H1 (cell line): Measurements from ENCODE around the gene SOCS4. TPM values are rescaled to one million over a fixed set of nuclear protein-coding genes. Genes with fewer than 3 reads are reported as not detected.

ENCODE experiments used
- CTCF ChIA-PET: fragments of 300-600 bp; sonication (Branson Sonifier 250); formaldehyde crosslinking; loops from one replicate; lab custom pipeline; 2021; ENCODE audit not compliant: partially characterized antibody; lab: Charles Lee
- POLR2A ChIA-PET: fragments of 300-600 bp; sonication (Branson Sonifier 250); formaldehyde crosslinking; loops from one replicate; lab custom pipeline; 2021; ENCODE audit warnings: inconsistent platforms; ENCODE audit not compliant: partially characterized antibody; lab: Charles Lee
- DNase-seq, 2 experiments: peaks; one replicate each; pipeline versions ENCODE4 v3.0.0 to v3.0.0-alpha.2; 2010 to 2022; ENCODE audit warnings: low spot score in 2 of 2, low read depth in 1 of 2, mixed read lengths in 1 of 2
- FAIRE-seq: peaks from 2 replicates; lab custom pipeline; 2011; peaks lifted over from hg19 to GRCh38; lab: Jason Lieb, UNC
- H2AFZ ChIP-seq: 2 replicates; pipeline ENCODE4 v1.8.1; 2012; ENCODE audit warnings: low read length, inconsistent platforms
- H2AK5ac ChIP-seq: 2 replicates; pipeline ENCODE4 v1.6.1; 2013; ENCODE audit warnings: low read depth, low read length
- H2BK120ac ChIP-seq: replicated peaks from 2 replicates; pipeline ENCODE3; 2013; ENCODE audit warnings: low read depth, low read length, inconsistent platforms
- H2BK12ac ChIP-seq: 2 replicates; pipeline ENCODE4 v1.6.1; 2013; ENCODE audit warnings: low read depth, low read length
- H2BK15ac ChIP-seq: 2 replicates; pipeline ENCODE4 v1.6.1; 2013; ENCODE audit warnings: low read length
- H2BK20ac ChIP-seq: 2 replicates; pipeline ENCODE4 v1.6.1; 2013; ENCODE audit warnings: low read length
- H2BK5ac ChIP-seq: 2 replicates; pipeline ENCODE4 v1.6.1; 2013; ENCODE audit warnings: low read depth, low read length
- H3K14ac ChIP-seq: 2 replicates; pipeline ENCODE4 v1.6.1; 2013; ENCODE audit warnings: inconsistent platforms; ENCODE audit not compliant: insufficient read length
- H3K18ac ChIP-seq: 2 replicates; pipeline ENCODE4 v1.6.1; 2013; ENCODE audit warnings: low read length; ENCODE audit errors: extremely low read depth
- H3K23ac ChIP-seq: 2 replicates; pipeline ENCODE4 v1.6.1; 2013; ENCODE audit warnings: inconsistent platforms; ENCODE audit not compliant: insufficient read length
- H3K23me2 ChIP-seq: 2 replicates; pipeline ENCODE4 v1.6.1; 2013; ENCODE audit warnings: low read depth, low read length
- H3K27ac ChIP-seq: 2 replicates; pipeline ENCODE4 v1.6.1; 2011; ENCODE audit warnings: low read depth, low read length, inconsistent platforms
- H3K27me3 ChIP-seq, 4 experiments: replicated peaks in 1 of 4; 1 replicate in 1 of 4; 2 replicates in 3 of 4; pipeline versions ENCODE4 v1.6.1 to v1.8.1; 2011 to 2013; ENCODE audit warnings: low read length in 3 of 4, mild to moderate bottlenecking in 3 of 4, inconsistent platforms in 2 of 4, mixed read lengths in 2 of 4, moderate library complexity in 1 of 4; ENCODE audit not compliant: control insufficient read depth in 3 of 4, insufficient read depth in 3 of 4; ENCODE audit errors: extremely low read depth in 1 of 4
- H3K36me3 ChIP-seq, 4 experiments: 2 replicates each; pipeline versions ENCODE4 v1.6.1 to v1.8.1; 2011 to 2013; ENCODE audit warnings: mild to moderate bottlenecking in 4 of 4, low read length in 3 of 4, moderate library complexity in 2 of 4, control low read depth in 1 of 4, inconsistent platforms in 1 of 4; ENCODE audit not compliant: insufficient read depth in 4 of 4, control insufficient read depth in 2 of 4
- H3K4ac ChIP-seq: replicated peaks from 2 replicates; pipeline ENCODE3; 2013; ENCODE audit warnings: low read length, low read depth, mixed read lengths, inconsistent platforms; ENCODE audit not compliant: insufficient read length
- H3K4me1 ChIP-seq, 4 experiments: replicated peaks in 1 of 4; 1 replicate in 1 of 4; 2 replicates in 3 of 4; pipeline versions ENCODE4 v1.6.1 to v1.8.1; 2011 to 2013; ENCODE audit warnings: low read length in 3 of 4, inconsistent platforms in 2 of 4, mixed read lengths in 1 of 4; ENCODE audit not compliant: insufficient read depth in 4 of 4, control insufficient read depth in 3 of 4
- H3K4me2 ChIP-seq, 2 experiments: 2 replicates each; pipeline versions ENCODE4 v1.6.1 to v1.8.1; 2011 to 2013; ENCODE audit warnings: low read depth in 2 of 2, low read length in 2 of 2, control low read depth in 1 of 2, inconsistent platforms in 1 of 2, mild to moderate bottlenecking in 1 of 2; ENCODE audit not compliant: insufficient read depth in 1 of 2
- H3K4me3 ChIP-seq, 4 experiments: fragments of 200-600, 300-600 bp in 1 of 4; sonication (generic), shearing (Covaris generic), sonication (Bioruptor Twin) in 1 of 4; 2 replicates each; pipeline versions ENCODE4 v1.5.1 to v1.8.1; 2011 to 2016; ENCODE audit warnings: low read length in 4 of 4, low read depth in 3 of 4, control low read depth in 2 of 4, inconsistent platforms in 2 of 4, mild to moderate bottlenecking in 2 of 4, mixed read lengths in 1 of 4, moderate library complexity in 1 of 4; ENCODE audit not compliant: insufficient read depth in 2 of 4; ENCODE audit errors: extremely low read depth in 1 of 4
- H3K56ac ChIP-seq: replicated peaks from 2 replicates; pipeline ENCODE3; 2013; ENCODE audit warnings: low read depth, mild to moderate bottlenecking, mixed read lengths, low read length, inconsistent platforms; ENCODE audit not compliant: insufficient read length
- H3K79me1 ChIP-seq: 2 replicates; pipeline ENCODE4 v1.6.1; 2013; ENCODE audit warnings: low read depth, low read length, control low read depth
- H3K79me2 ChIP-seq, 2 experiments: 2 replicates each; pipeline versions ENCODE4 v1.6.1 to v1.8.1; 2012 to 2013; ENCODE audit warnings: low read length in 2 of 2, mild to moderate bottlenecking in 2 of 2, inconsistent platforms in 1 of 2; ENCODE audit not compliant: insufficient read depth in 2 of 2, control insufficient read depth in 1 of 2
- H3K9ac ChIP-seq, 4 experiments: replicated peaks in 1 of 4; 1 replicate in 1 of 4; 2 replicates in 3 of 4; pipeline versions ENCODE4 v1.6.1 to v1.8.1; 2011 to 2013; ENCODE audit warnings: low read depth in 3 of 4, low read length in 3 of 4, control low read depth in 2 of 4, mild to moderate bottlenecking in 2 of 4, moderate library complexity in 2 of 4, inconsistent platforms in 1 of 4; ENCODE audit errors: extremely low read depth in 1 of 4
- H3K9me3 ChIP-seq, 2 experiments: 2 replicates each; pipeline versions ENCODE4 v1.6.1 to v1.8.1; 2012 to 2013; ENCODE audit warnings: mild to moderate bottlenecking in 2 of 2, moderate library complexity in 2 of 2, control low read depth in 1 of 2, inconsistent platforms in 1 of 2, low read depth in 1 of 2, low read length in 1 of 2, mixed read lengths in 1 of 2; ENCODE audit not compliant: insufficient read depth in 2 of 2
- H4K20me1 ChIP-seq, 2 experiments: replicated peaks in 1 of 2; 2 replicates each; pipeline versions ENCODE3 to v1.8.1; 2011 to 2013; ENCODE audit warnings: inconsistent platforms in 2 of 2, low read length in 2 of 2, mild to moderate bottlenecking in 1 of 2; ENCODE audit not compliant: insufficient read depth in 2 of 2, control insufficient read depth in 1 of 2
- H4K5ac ChIP-seq: 2 replicates; pipeline ENCODE4 v1.6.1; 2013; ENCODE audit warnings: low read length, low read depth, mixed read lengths, inconsistent platforms; ENCODE audit not compliant: insufficient read length
- H4K8ac ChIP-seq: 2 replicates; pipeline ENCODE4 v1.8.0; 2013; ENCODE audit warnings: mild to moderate bottlenecking, moderate library complexity, low read length, inconsistent platforms; ENCODE audit not compliant: insufficient read depth; ENCODE audit errors: extremely low read depth
- H4K91ac ChIP-seq: replicated peaks from 2 replicates; pipeline ENCODE3; 2013; ENCODE audit warnings: low read length, mixed read lengths, inconsistent platforms; ENCODE audit not compliant: insufficient read length
- BCL11A ChIP-seq, 2 experiments: IDR thresholded peaks; one replicate each; pipeline ENCODE4 v1.6.1; 2011; ENCODE audit warnings: low read depth in 2 of 2, low read length in 2 of 2, mild to moderate bottlenecking in 2 of 2
- BRCA1 ChIP-seq: IDR thresholded peaks from 2 replicates; pipeline ENCODE4 v1.6.1; 2012; ENCODE audit warnings: low read depth, low read length, improper control_type of control experiment
- CBX8 ChIP-seq: fragments of 300-800, 300-1000 bp; sonication (generic); IDR thresholded peaks from 2 replicates; pipeline ENCODE4 v1.7.1; 2016; ENCODE audit warnings: low read depth, low read length, borderline replicate concordance
- CHD1 ChIP-seq: IDR thresholded peaks from 2 replicates; pipeline ENCODE4 v1.6.1; 2012; ENCODE audit warnings: low read depth, low read length, improper control_type of control experiment
- CHD2 ChIP-seq: IDR thresholded peaks from 2 replicates; pipeline ENCODE4 v1.6.1; 2012; ENCODE audit warnings: low read length, improper control_type of control experiment
- EZH2 ChIP-seq: fragments of 200-600 bp; sonication (generic); IDR thresholded peaks from 2 replicates; pipeline ENCODE4 v1.7.1; 2012; ENCODE audit warnings: low read depth, mild to moderate bottlenecking, moderate library complexity, low read length, inconsistent platforms; ENCODE audit not compliant: severe bottlenecking
- FOSL1 ChIP-seq: IDR thresholded peaks from 2 replicates; pipeline ENCODE4 v1.6.1; 2011; ENCODE audit warnings: mild to moderate bottlenecking, low read depth, low read length, moderate library complexity; ENCODE audit not compliant: insufficient read depth
- HDAC6 ChIP-seq: IDR thresholded peaks from one replicate; pipeline ENCODE4 v1.7.1; 2012; ENCODE audit warnings: low read depth, mild to moderate bottlenecking, inconsistent platforms, low read length, moderate library complexity
- JUN ChIP-seq: IDR thresholded peaks from 2 replicates; pipeline ENCODE4 v1.6.1; 2011; ENCODE audit warnings: low read depth, mild to moderate bottlenecking, improper control_type of control experiment, low read length
- KDM4A ChIP-seq: IDR thresholded peaks from one replicate; pipeline ENCODE4 v1.7.1; 2012; ENCODE audit warnings: low read depth, mild to moderate bottlenecking, moderate library complexity, low read length, inconsistent platforms; ENCODE audit not compliant: severe bottlenecking
- RBBP5 ChIP-seq: IDR thresholded peaks from 2 replicates; pipeline ENCODE4 v1.7.1; 2012; ENCODE audit warnings: low read depth, mild to moderate bottlenecking, inconsistent platforms, low read length, moderate library complexity, borderline replicate concordance
- RXRA ChIP-seq: IDR thresholded peaks from 2 replicates; pipeline ENCODE4 v1.6.1; 2011; ENCODE audit warnings: low read depth, mild to moderate bottlenecking, low read length, moderate library complexity; ENCODE audit not compliant: insufficient read depth
- SIX5 ChIP-seq: IDR thresholded peaks from 2 replicates; pipeline ENCODE4 v1.6.1; 2011; ENCODE audit warnings: mild to moderate bottlenecking, low read depth, low read length
- TBP ChIP-seq: IDR thresholded peaks from 2 replicates; pipeline ENCODE4 v1.6.1; 2011; ENCODE audit warnings: low read depth, low read length, improper control_type of control experiment
- TCF12 ChIP-seq: IDR thresholded peaks from 2 replicates; pipeline ENCODE4 v1.6.1; 2011; ENCODE audit warnings: low read depth, mild to moderate bottlenecking, low read length
- polyA plus RNA-seq, 7 experiments: library from polyadenylated mRNA; depleted of rRNA in 3 of 7; stranded (reverse) in 5 of 7; unstranded in 2 of 7; fragments of >200 nt in 5 of 7; fragments of 200-250 nt in 2 of 7; gene quantifications; 1 replicate in 5 of 7; 2 replicates in 1 of 7; 4 replicates in 1 of 7; pipeline versions ENCODE4 v1.2.1 to v1.2.3, GENCODE V29; 2011 to 2013; ENCODE audit warnings: missing spikeins in 2 of 7, mixed read lengths in 2 of 7
- total RNA-seq: library from RNA; stranded (reverse); fragmentation: NEBNext Ultra II Directional; extraction: Animal tissue kit (Norgen Biotek cat#: 25700); gene quantifications from 2 replicates; pipeline ENCODE4 v1.2.1, GENCODE V29; 2021
- TF ChIP-seq, protein P1 (sequence below): IDR thresholded peaks from 2 replicates; pipeline ENCODE4 v1.6.1; 2012; ENCODE audit warnings: inconsistent platforms

The SOCS4 gene
- total and polyA plus RNA-seq, 2 of the 8 experiments (the other 6 are each of a cell fraction or from before 2014, with no cell fraction given): 5.5 to 31.5 TPM

DNA sequence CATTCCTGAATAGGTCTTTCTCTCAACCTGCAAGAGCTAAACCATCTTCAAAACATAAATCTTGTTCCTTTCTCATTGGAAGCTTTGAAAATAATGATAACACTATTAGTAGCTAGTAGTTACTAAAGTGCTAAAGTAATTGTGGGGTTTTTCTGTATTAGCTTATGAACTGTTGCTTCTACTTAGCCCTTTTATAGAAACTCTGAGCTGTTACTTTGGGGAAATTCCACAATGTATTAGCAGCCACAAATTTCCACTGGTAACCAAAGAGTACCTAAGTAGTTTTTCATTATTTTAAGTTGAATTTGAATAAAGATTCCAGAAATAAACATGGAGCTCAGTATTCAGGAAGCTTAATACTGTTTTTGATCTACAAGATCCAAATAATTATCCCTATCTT is 18.1 kb downstream of the SOCS4 start:
- Histone ChIP-seq H3K4me2 (no peak overlapping the region), H4K8ac (no peak overlapping the region), H3K79me1 (no peaks in the 10 kb centered on the region), H2AFZ (no peak overlapping the region), H3K18ac (no peak overlapping the region), H3K23ac (no peak overlapping the region), H3K36me3 (peaks cover 0 to 24% (median 8%) of the 10 kb centered on the region in 4 experiments; a peak in 5 of 8 replicates), H3K27ac (no peak overlapping the region), H3K9ac (no peak overlapping the region), H2AK5ac (no peak overlapping the region), H3K27me3 (peaks cover 0 to 2% (median 1%) of the 10 kb centered on the region in 4 experiments; a peak in 3 of 7 replicates), H4K5ac (no peak overlapping the region), H2BK20ac (no peak overlapping the region), H3K14ac (no peak overlapping the region), H3K23me2 (no peaks in the 10 kb centered on the region), H4K20me1 (peaks cover 3 to 12% of the 10 kb centered on the region in 2 experiments), H3K4me3 (no peak overlapping the region), H3K9me3 (no peaks in the 10 kb centered on the region), H2BK15ac (no peak overlapping the region), H3K4me1 (no peaks in the 10 kb centered on the region), H3K4ac (no peak overlapping the region), H2BK120ac (no peak overlapping the region), H3K56ac (no peak overlapping the region), H4K91ac (no peak overlapping the region), H2BK12ac (no peak overlapping the region), H2BK5ac (no peak overlapping the region), H3K79me2 (no peaks in the 10 kb centered on the region; a peak in 1 of 4 replicates)
- no peak for FAIRE-seq
- no peak for DNase-seq
- POLR2A ChIA-PET: interaction anchor here (0.6 to 1.1 kb wide), 6 partner anchors 9 to 205 kb away, joined by 3 to 5 read pairs (median 3); partner anchors contain the start of genes GCH1, SOCS4 and WDHD1
- CTCF ChIA-PET: interaction anchor here (1.0 to 1.2 kb wide), 3 partner anchors 10 to 93 kb away, joined by 3 to 4 read pairs (median 3); no protein-coding TSS in a partner anchor
- TF ChIP-seq TBP (no peak), EZH2 (no peak), BRCA1 (no peak), HDAC6 (no peak), CHD2 (no peak), RXRA (no peak), KDM4A (no peak), FOSL1 (no peak), BCL11A (IDR thresholded peaks at IDR 0.05; ENCODE audit: low read depth in 2 of 2, low read length in 2 of 2) (no peak), JUN (no peak), TCF12 (no peak), SIX5 (no peak), RBBP5 (no peak), CHD1 (no peak), CBX8 (no peak)
- TF ChIP-seq, protein P1, sequence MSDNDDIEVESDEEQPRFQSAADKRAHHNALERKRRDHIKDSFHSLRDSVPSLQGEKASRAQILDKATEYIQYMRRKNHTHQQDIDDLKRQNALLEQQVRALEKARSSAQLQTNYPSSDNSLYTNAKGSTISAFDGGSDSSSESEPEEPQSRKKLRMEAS: no peak
